T47D (cell line): ENCODE data around the gene RNASE12.
A peak's percentile ranks its signal among the peaks of the same experiment; 100 is the strongest.

Experiments used
- DNase-seq, 2 experiments: peaks; one replicate each; pipeline versions ENCODE4 v3.0.0 to v3.0.0-alpha.2; 2011 to 2012; ENCODE audit warnings: low read depth in 1 of 2, low spot score in 1 of 2
- JUND ChIP-seq: IDR thresholded peaks from 2 replicates; pipeline ENCODE4 v1.6.1; 2012; ENCODE audit warnings: low read depth
- in situ Hi-C: cut with HindIII; loops from 2 replicates; pipeline ENCODE4 v1.10.0; 2016; ENCODE audit warnings: low sequenced_read_pairs, low pct_unique_long_range_greater_than_20kb

The RNASE12 gene

GRCh38 chr14:20591235-20591634, at the start of gene RNASE12:
RNASE12 (minus strand) TSS chr14:20591376; CDS start chr14:20590723, 653 bp downstream.
- in situ Hi-C loops, result no loop called here
- TF ChIP-seq JUND, result no peak
- DNase-seq, result no peak

DNA sequence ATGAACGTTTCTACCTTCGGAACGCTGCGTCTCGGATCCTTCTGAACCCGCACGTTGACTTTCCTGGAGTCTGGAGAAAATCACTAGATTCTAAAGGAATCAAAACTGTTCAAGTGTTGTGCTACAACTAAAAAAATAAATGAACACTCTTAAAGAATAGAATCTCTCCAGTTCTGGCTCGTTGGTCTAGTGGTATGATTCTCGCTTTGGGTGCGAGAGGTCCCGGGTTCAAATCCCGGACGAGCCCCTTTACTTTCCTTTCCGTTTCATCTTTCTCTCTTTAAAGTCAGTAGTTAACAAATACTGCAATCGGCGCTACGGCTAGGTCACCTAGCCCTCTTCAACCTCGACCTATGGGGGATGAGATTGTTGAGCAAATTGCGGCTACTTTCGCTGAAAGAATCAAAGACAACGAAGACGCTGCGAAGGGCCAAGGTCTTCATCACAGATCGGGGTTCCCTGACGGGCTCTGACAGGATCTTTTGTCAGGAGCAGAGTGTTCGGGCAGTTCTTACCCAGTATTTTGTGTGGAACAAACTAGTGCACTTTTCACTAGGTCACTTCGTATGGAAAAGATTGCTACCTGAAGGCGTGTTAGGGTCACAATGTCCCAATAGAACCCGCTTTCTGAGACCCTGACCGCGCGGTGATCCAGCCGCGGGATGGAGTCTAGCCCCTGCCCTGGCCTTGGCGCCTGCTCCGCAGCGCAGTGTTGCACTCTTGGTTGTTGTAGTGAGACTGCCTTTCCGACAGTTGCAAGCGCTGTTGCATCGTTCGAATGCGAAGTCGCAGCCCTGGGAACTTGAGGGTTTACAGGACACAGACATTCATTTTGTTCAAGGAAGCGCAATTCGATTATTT, 41.9 kb upstream of the RNASE12 start:
- no peak for TF ChIP-seq JUND
- peak in 1 of 2 experiments; percentile 64 for DNase-seq
- in situ Hi-C loops, result no loop called here

DNA sequence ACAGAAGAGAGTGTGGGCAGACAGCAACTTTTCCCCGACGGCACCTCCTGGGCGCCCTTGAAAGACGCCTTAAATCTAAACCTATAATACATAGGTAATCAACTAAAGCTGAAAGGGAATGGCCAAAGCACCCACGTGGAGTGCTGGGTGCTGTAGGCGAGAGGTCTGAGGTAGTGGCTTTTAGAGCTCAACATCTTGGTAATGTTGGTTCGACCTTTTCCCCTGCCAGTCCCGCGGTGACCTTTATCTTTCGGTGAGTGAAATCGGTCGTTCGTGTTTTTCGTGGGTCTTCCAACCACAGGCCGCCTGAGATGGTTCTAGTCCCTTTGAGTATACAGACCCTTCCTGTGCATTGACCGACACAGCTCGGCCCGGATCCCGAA, 41.3 kb upstream of the RNASE12 start:
- in situ Hi-C loops, result no loop called here
- DNase-seq, result no peak

GRCh38 chr14:20631880-20632389, 40.8 kb upstream of the RNASE12 start:
- in situ Hi-C loops, result no loop called here
- DNase-seq, result peak in 1 of 2 experiments; percentile 79
- TF ChIP-seq JUND, result no peak

More for the DNA sequence above, 41.3 kb upstream of the RNASE12 start:
- TF ChIP-seq JUND, result no peak

GRCh38 chr14:20631023-20631879, 40.1 kb upstream of the RNASE12 start:
- TF ChIP-seq JUND, result no peak
- DNase-seq, result peak in 1 of 2 experiments; percentile 47
- in situ Hi-C loops, result no loop called here

DNA sequence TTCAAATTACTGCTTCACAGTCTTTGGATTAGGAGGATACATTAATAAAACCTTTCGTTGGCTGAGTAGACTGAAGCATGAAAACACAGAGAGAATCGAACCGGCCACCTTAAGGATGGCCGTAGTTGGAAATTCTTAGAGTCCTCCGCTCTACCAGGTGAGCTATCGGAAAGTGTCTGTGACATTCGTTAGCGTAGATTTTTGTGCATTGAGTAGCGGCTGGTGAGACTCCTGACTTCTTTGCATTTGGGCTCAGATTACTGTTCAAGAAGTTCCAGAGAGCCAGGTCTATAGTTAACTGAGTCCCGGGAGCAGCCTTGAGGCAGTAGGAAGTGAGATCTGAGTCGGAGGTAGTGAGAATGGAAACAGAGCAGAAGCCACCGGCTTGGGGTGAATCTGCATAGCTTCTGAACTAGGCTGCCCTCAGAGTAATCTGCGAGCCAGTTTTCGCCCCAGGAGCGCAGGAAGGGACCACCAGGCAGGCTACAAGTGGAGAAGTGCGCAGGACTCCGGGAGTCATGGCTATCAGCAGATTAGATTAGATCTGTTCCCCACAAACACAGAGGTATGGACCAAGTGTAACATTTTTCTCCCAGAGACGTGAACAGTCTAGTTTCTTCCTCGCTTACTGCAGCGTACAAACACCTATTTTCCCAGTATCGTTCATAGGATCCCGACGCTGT, 39.3 kb upstream of the RNASE12 start:
- peak in 1 of 2 experiments; percentile 42 for DNase-seq
- in situ Hi-C loops, result no loop called here
- TF ChIP-seq JUND, result no peak

DNA sequence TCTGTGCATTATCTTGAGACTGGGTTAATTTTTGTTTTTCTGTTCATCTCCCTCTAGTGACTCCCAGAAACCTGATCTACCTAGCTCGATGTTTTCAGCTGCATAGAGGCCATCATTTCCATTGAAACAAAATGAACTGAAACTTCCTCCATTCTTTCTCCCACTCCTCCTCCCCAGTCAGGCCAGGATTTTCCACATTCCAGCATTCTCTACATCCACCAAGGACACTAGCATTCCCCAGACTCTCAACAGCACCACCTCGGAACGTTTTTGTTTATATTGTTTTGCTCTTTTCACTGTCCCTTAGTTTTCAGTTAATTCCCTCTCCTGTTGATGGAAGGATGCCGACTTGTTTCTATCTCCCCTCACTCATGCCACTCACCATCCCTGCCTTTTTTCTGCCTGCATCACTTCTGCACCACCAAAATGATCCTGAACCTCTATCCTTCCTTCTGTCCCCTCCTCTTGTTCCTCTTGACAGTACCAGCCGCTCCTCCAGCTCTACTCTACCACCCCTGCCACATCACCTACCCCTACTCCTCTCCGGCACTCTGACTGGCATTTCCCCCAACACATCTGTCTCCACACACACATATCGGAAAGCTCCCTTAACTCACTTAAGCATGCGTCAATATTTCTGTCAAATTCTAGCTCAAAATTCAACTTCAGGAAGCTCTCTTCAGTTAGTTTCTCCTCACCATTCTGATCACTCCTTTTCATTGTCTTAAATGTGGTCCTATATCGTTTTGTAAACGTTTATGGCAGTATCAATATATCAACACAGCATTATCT, 37.1 kb upstream of the RNASE12 start:
- in situ Hi-C loops, result no loop called here
- DNase-seq, result no peak
- no peak for TF ChIP-seq JUND

- no peak for TF ChIP-seq JUND
- in situ Hi-C loops, result no loop called here
- no peak for DNase-seq
These were observed 36.3 kb upstream of the RNASE12 start for GRCh38 chr14:20627346-20628027.

DNA sequence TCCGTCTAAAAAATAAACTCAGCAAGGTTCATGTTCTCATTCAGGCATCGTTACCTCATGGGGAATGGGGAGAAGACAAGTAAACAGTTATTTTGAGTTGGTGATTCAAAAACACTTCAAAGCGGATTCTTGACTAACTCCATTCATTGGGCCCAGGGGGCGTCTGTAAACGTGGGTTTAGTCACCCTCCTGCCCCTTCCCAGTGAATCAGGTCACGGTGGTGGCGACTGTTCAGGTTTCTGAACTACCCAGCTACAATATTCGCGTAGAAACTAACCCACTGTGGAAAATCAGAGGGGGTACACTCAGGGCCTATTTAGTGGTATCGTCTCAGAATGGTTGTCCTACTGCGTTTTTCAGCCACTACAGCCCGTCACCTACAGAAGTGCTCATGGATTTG, 35.1 kb upstream of the RNASE12 start:
- no peak for TF ChIP-seq JUND
- no peak for DNase-seq
- in situ Hi-C loops, result no loop called here

GRCh38 chr14:20624495-20625070, 33.4 kb upstream of the RNASE12 start:
- DNase-seq, result no peak

GRCh38 chr14:20623798-20624197, 32.6 kb upstream of the RNASE12 start:
- DNase-seq, result no peak
- TF ChIP-seq JUND, result no peak
- in situ Hi-C loops, result no loop called here

More at GRCh38 chr14:20624495-20625070, 33.4 kb upstream of the RNASE12 start:
- no peak for TF ChIP-seq JUND
- in situ Hi-C loops, result no loop called here
